B cell (primary cell): Measurements from ENCODE around the gene SPAAR.

Experiments used
- CTCF ChIP-seq: fragments of 200-600 bp; IDR thresholded peaks from one replicate; pipeline ENCODE4 v1.8.0; 2022; ENCODE audit warnings: antibody characterized with exemption, mild to moderate bottlenecking
- EZH2 ChIP-seq: IDR thresholded peaks from 2 replicates; pipeline ENCODE4 v1.6.1; 2012; ENCODE audit warnings: borderline replicate concordance, low read depth, mild to moderate bottlenecking, moderate library complexity, low read length; ENCODE audit not compliant: insufficient read depth, poor library complexity, severe bottlenecking

DNA sequence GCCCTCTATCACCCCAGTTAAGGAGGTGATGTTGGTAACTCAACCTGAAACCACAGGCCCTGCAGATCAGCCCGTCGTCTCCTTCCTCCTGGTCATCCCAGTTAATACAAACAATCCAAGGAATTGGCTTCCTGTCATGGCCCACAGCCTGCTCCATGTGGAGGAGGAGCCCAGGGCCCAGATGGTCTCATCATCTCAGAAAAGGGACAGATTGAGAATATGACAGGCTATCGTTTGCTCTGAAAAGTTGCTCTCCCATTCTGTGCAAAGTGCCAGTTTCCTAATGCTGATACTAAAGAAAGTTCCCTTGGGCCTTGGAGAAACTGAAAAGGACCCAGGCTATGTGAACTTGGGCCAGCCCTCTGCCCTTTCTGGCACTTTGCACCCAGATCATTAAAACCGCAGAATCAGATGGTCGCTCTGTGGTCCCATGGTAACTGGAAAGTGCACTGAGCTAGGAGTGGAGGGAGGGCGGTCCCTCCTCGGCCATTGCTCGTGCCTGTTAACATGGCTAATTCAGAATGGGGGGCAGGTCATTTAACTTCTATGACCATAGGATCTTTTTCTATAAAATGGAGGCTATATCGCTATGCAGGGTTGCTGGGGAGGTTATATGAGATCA lies 675 bp upstream of the SPAAR start:
- TF ChIP-seq CTCF: no peak
- TF ChIP-seq EZH2: no peak
